ENCODE results near the gene PSMB5.

Gene PSMB5

GRCh38 chr14:23043754-23044153, 9.1 kb upstream of the PSMB5 start:
- DNase-seq (ENCODE audit: low read depth), result no peak

GRCh38 chr14:23043145-23043544, 8.4 kb upstream of the PSMB5 start:
- no peak for DNase-seq (ENCODE audit: low read depth)

- DNase-seq (ENCODE audit: low read depth), result no peak
Observed at GRCh38 chr14:23042162-23042965, 7.7 kb upstream of the PSMB5 start, which contains the start of gene PSMB11. Gene PSMB11 (plus strand): TSS chr14:23042212. CDS start chr14:23042226, 14 bp downstream.

- no peak for DNase-seq (ENCODE audit: low read depth)
Observed at GRCh38 chr14:23041729-23042128, 7.0 kb upstream of the PSMB5 start.

GRCh38 chr14:23040100-23040499, 5.4 kb upstream of the PSMB5 start:
- no peak for DNase-seq (ENCODE audit: low read depth)

- no peak for DNase-seq (ENCODE audit: low read depth)
Observed at GRCh38 chr14:23035303-23036144, 824 bp upstream of the PSMB5 start.

GRCh38 chr14:23033801-23034497, 751 bp downstream of the PSMB5 start:
- no peak for DNase-seq (ENCODE audit: low read depth)

- no peak for DNase-seq (ENCODE audit: low read depth)
Observed at GRCh38 chr14:23033251-23033727, 1.4 kb downstream of the PSMB5 start.

GRCh38 chr14:23030936-23031335, 3.8 kb downstream of the PSMB5 start:
- DNase-seq (ENCODE audit: low read depth), result no peak

GRCh38 chr14:23028799-23029198, 5.9 kb downstream of the PSMB5 start:
- DNase-seq (ENCODE audit: low read depth), result no peak

- no peak for DNase-seq (ENCODE audit: low read depth)
Observed at GRCh38 chr14:23025151-23025814, 9.4 kb downstream of the PSMB5 start.

- DNase-seq (ENCODE audit: low read depth), result no peak
Observed at GRCh38 chr14:23024612-23025075, 10.1 kb downstream of the PSMB5 start.

- no peak for DNase-seq (ENCODE audit: low read depth)
Observed at GRCh38 chr14:23023795-23024152, 10.9 kb downstream of the PSMB5 start.

GRCh38 chr14:23023022-23023794, 11.5 kb downstream of the PSMB5 start:
- DNase-seq (ENCODE audit: low read depth), result no peak

GRCh38 chr14:23021889-23022442, 12.7 kb downstream of the PSMB5 start:
- DNase-seq (ENCODE audit: low read depth), result no peak

- no peak for DNase-seq (ENCODE audit: low read depth)
Observed at GRCh38 chr14:23021434-23021833, 13.3 kb downstream of the PSMB5 start.

- no peak for DNase-seq (ENCODE audit: low read depth)
Observed at GRCh38 chr14:23020143-23021128, 14.3 kb downstream of the PSMB5 start.

- no peak for DNase-seq (ENCODE audit: low read depth)
Observed at GRCh38 chr14:23018107-23018506, 16.6 kb downstream of the PSMB5 start.

- no peak for DNase-seq (ENCODE audit: low read depth)
Observed at GRCh38 chr14:23017091-23017490, 17.6 kb downstream of the PSMB5 start.
